Mucosa of stomach (tissue), 1 donor: Measurements from ENCODE around the gene PPP2R3A.

Source experiments
- H3K27me3 ChIP-seq: one replicate; pipeline ENCODE4 v1.7.0; 2013; ENCODE audit warnings: mild to moderate bottlenecking, low read length; ENCODE audit not compliant: control insufficient read depth, insufficient read depth
- H3K36me3 ChIP-seq: one replicate; pipeline ENCODE4 v1.7.0; 2013; ENCODE audit warnings: low read length; ENCODE audit not compliant: control insufficient read depth, insufficient read depth
- H3K4me1 ChIP-seq: one replicate; pipeline ENCODE4 v1.7.0; 2013; ENCODE audit warnings: mild to moderate bottlenecking, low read length; ENCODE audit not compliant: control insufficient read depth, insufficient read depth
- H3K4me3 ChIP-seq: one replicate; pipeline ENCODE4 v1.7.0; 2013; ENCODE audit warnings: low read length
- H3K9ac ChIP-seq: one replicate; pipeline ENCODE4 v1.7.0; 2013; ENCODE audit warnings: mild to moderate bottlenecking, low read length, moderate library complexity
- H3K9me3 ChIP-seq: one replicate; pipeline ENCODE4 v1.7.0; 2013; ENCODE audit warnings: mild to moderate bottlenecking, low read length, moderate library complexity; ENCODE audit not compliant: control insufficient read depth
- donor health status: Pancreatic carcinoma.

The PPP2R3A gene

GRCh38 chr3:136044980-136045745, 79.6 kb downstream of the PPP2R3A start:
- Histone ChIP-seq H3K27me3 (no peaks in the 10 kb centered on the region), H3K9me3 (no peaks in the 10 kb centered on the region), H3K4me3 (no peak overlapping the region), H3K9ac (no peak overlapping the region), H3K36me3 (no peaks in the 10 kb centered on the region), H3K4me1 (no peaks in the 10 kb centered on the region)

GRCh38 chr3:136048068-136048467, 82.5 kb downstream of the PPP2R3A start:
- no peaks in the 10 kb centered on the region for H3K4me1 ChIP-seq
- H3K27me3 ChIP-seq: no peaks in the 10 kb centered on the region
- H3K9me3 ChIP-seq: no peaks in the 10 kb centered on the region
- no peaks in the 10 kb centered on the region for H3K36me3 ChIP-seq
- H3K9ac ChIP-seq: no peak overlapping the region
- no peak overlapping the region for H3K4me3 ChIP-seq

- H3K27me3 ChIP-seq: no peaks in the 10 kb centered on the region
- no peaks in the 10 kb centered on the region for H3K4me1 ChIP-seq
- no peaks in the 10 kb centered on the region for H3K9me3 ChIP-seq
- H3K4me3 ChIP-seq: no peak overlapping the region
- H3K36me3 ChIP-seq: no peaks in the 10 kb centered on the region
- no peak overlapping the region for H3K9ac ChIP-seq
These were observed 84.7 kb downstream of the PPP2R3A start for GRCh38 chr3:136050250-136050649.

- Histone ChIP-seq H3K4me1 (no peaks in the 10 kb centered on the region), H3K9me3 (no peaks in the 10 kb centered on the region), H3K27me3 (no peaks in the 10 kb centered on the region), H3K36me3 (no peaks in the 10 kb centered on the region), H3K4me3 (no peak overlapping the region), H3K9ac (no peak overlapping the region)
These were observed 90.0 kb downstream of the PPP2R3A start for GRCh38 chr3:136055491-136055890.

GRCh38 chr3:136067211-136067610, 101.7 kb downstream of the PPP2R3A start:
- H3K36me3 ChIP-seq: no peaks in the 10 kb centered on the region
- H3K4me3 ChIP-seq: no peak overlapping the region
- H3K9ac ChIP-seq: no peak overlapping the region
- no peaks in the 10 kb centered on the region for H3K4me1 ChIP-seq
- no peaks in the 10 kb centered on the region for H3K27me3 ChIP-seq
- H3K9me3 ChIP-seq: no peaks in the 10 kb centered on the region

GRCh38 chr3:136068708-136069107, 103.2 kb downstream of the PPP2R3A start:
- Histone ChIP-seq H3K27me3 (no peaks in the 10 kb centered on the region), H3K36me3 (no peaks in the 10 kb centered on the region), H3K4me1 (no peaks in the 10 kb centered on the region), H3K9ac (no peak overlapping the region), H3K4me3 (no peak overlapping the region), H3K9me3 (no peaks in the 10 kb centered on the region)

GRCh38 chr3:136069933-136070332, 104.4 kb downstream of the PPP2R3A start:
- H3K27me3 ChIP-seq: no peaks in the 10 kb centered on the region
- H3K4me3 ChIP-seq: no peak overlapping the region
- no peaks in the 10 kb centered on the region for H3K9me3 ChIP-seq
- H3K9ac ChIP-seq: no peak overlapping the region
- H3K4me1 ChIP-seq: no peaks in the 10 kb centered on the region
- H3K36me3 ChIP-seq: no peaks in the 10 kb centered on the region

GRCh38 chr3:136070334-136070733, 104.8 kb downstream of the PPP2R3A start:
- Histone ChIP-seq H3K4me3 (no peak overlapping the region), H3K9me3 (no peaks in the 10 kb centered on the region), H3K27me3 (no peaks in the 10 kb centered on the region), H3K36me3 (no peaks in the 10 kb centered on the region), H3K9ac (no peak overlapping the region), H3K4me1 (no peaks in the 10 kb centered on the region)

GRCh38 chr3:136070953-136071949, 105.7 kb downstream of the PPP2R3A start:
- Histone ChIP-seq H3K27me3 (no peaks in the 10 kb centered on the region), H3K9me3 (no peaks in the 10 kb centered on the region), H3K9ac (no peak overlapping the region), H3K4me3 (no peak overlapping the region), H3K36me3 (no peaks in the 10 kb centered on the region), H3K4me1 (no peaks in the 10 kb centered on the region)

- H3K4me3 ChIP-seq: no peak overlapping the region
- no peaks in the 10 kb centered on the region for H3K36me3 ChIP-seq
- no peaks in the 10 kb centered on the region for H3K27me3 ChIP-seq
- no peak overlapping the region for H3K9ac ChIP-seq
- no peaks in the 10 kb centered on the region for H3K9me3 ChIP-seq
- H3K4me1 ChIP-seq: no peaks in the 10 kb centered on the region
These were observed 109.1 kb downstream of the PPP2R3A start for GRCh38 chr3:136074546-136075170.

GRCh38 chr3:136075218-136075808, 109.8 kb downstream of the PPP2R3A start:
- Histone ChIP-seq H3K27me3 (no peaks in the 10 kb centered on the region), H3K4me3 (no peak overlapping the region), H3K9ac (no peak overlapping the region), H3K36me3 (no peaks in the 10 kb centered on the region), H3K9me3 (no peaks in the 10 kb centered on the region), H3K4me1 (no peaks in the 10 kb centered on the region)
